ENCODE results near the gene ADORA2B. TPM values are rescaled to one million over a fixed set of nuclear protein-coding genes. Genes with fewer than 3 reads are reported as not detected.

The ADORA2B gene
- total and polyA plus RNA-seq, 2 of the 4 experiments (the other 2 are of a cell fraction): 5.2 to 5.5 TPM

DNA sequence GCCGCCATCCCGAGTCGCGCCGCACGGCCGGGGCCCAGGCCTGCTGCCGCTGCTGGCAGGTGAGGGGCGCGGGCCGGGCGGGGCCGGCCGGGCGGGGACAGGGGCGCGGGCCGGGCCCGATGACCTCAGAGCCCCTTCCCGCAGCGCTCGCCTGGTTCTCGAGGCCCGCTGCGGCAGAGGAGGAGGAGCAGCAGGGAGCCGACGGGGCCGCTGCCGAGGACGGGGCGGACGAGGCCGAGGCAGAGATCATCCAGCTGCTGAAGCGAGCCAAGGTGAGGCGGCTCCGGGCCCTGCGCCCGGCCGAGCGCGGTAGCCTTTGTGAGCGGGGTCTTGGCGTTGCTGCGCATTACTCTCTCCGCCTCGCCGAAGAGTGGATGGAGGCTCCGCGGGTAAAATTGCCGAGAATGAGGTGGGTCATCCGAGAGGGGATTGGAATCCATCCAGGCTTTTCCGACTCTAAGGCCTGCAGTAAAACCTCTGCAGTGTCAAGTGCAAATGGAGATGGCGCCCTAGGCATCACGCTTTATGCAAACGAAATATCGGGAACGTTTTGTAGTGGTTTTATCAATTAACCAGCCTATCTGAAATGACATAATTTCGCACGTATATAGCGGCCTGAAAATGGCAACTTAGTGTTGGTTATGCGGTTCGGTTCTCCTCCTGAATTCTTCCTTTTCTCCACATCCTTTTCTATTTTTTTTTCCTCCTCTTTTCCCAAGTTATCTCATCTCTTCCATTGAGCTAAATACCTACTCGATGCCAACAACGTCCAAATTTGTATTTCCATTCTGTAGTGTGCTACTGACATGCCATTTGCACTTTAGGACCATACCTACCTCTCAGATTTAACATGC is 55.3 kb downstream of the ADORA2B start (continued):
- TF ChIP-seq, protein P1, sequence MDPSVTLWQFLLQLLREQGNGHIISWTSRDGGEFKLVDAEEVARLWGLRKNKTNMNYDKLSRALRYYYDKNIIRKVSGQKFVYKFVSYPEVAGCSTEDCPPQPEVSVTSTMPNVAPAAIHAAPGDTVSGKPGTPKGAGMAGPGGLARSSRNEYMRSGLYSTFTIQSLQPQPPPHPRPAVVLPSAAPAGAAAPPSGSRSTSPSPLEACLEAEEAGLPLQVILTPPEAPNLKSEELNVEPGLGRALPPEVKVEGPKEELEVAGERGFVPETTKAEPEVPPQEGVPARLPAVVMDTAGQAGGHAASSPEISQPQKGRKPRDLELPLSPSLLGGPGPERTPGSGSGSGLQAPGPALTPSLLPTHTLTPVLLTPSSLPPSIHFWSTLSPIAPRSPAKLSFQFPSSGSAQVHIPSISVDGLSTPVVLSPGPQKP (IDR thresholded peaks at IDR 0.05; ENCODE audit: borderline replicate concordance, low read depth, low read length): no peak
- TF ChIP-seq POLR2A (IDR thresholded peaks at IDR 0.05; ENCODE audit: low read depth, low read length) (no peak), MXI1 (IDR thresholded peaks at IDR 0.05; ENCODE audit: borderline replicate concordance, low read depth, low read length) (no peak), RAD21 (IDR thresholded peaks at IDR 0.05; ENCODE audit: low read length) (no peak), FOS (IDR thresholded peaks at IDR 0.05; ENCODE audit: low read depth, low read length) (no peak)
- TF ChIP-seq, protein P2, sequence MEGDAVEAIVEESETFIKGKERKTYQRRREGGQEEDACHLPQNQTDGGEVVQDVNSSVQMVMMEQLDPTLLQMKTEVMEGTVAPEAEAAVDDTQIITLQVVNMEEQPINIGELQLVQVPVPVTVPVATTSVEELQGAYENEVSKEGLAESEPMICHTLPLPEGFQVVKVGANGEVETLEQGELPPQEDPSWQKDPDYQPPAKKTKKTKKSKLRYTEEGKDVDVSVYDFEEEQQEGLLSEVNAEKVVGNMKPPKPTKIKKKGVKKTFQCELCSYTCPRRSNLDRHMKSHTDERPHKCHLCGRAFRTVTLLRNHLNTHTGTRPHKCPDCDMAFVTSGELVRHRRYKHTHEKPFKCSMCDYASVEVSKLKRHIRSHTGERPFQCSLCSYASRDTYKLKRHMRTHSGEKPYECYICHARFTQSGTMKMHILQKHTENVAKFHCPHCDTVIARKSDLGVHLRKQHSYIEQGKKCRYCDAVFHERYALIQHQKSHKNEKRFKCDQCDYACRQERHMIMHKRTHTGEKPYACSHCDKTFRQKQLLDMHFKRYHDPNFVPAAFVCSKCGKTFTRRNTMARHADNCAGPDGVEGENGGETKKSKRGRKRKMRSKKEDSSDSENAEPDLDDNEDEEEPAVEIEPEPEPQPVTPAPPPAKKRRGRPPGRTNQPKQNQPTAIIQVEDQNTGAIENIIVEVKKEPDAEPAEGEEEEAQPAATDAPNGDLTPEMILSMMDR (conservative IDR thresholded peaks at IDR 0.05; ENCODE audit: low read depth, low read length): no peak

Measured in IMR-90 (cell line).